ENCODE data around the gene NEU2. TPM values are rescaled to one million over a fixed set of nuclear protein-coding genes. Genes with fewer than 3 reads are reported as not detected.

Gene NEU2
- total and polyA plus RNA-seq, 10 of the 15 experiments (the other 5 are each of a cell fraction or from before 2014, with no cell fraction given): not detected

DNA sequence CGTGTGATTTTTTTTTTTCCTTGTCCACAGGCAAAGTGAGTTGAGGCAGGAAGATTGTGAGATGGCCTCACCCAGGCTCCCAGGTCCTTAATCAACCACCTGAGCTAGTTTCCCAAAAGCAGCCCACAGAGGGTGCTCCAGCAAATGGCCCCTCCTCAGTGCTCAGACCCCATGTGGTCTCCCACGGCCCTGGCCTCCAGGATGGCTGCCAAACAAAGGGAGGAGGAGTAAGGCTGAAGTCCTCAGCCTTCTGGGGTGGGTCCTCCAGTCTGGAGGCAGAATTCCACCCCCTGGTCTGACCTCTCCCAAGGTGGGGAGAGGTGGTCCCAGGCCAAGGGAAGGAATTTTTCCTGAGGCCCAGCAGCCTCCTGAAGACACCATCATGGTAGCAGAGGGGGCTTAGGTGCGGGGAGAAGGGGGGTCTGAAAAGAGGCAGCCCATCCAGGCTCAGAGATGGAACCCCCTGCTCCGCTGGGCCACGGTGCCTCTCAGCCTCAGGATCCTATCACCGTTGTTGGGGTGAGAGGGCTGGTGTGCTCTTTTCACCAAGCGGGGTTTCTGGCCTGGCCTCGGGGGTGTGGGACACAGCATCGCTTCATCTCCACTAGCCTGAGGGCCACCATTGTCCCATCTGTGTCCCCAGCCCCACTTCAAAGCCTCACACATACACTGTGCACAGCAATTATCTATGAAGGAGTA is 21.8 kb upstream of the NEU2 start:
- FAIRE-seq (no peak), ATAC-seq (no peak), DNase-seq (ENCODE audit: low read depth, low spot score) (no peak)
- BruUV-seq (replicated peaks): no TSS peak
- 23% methylated on average over 9 of the region's 9 CpGs for WGBS (ENCODE audit: insufficient coverage, insufficient replicate concordance, low lambda C conversion rate, missing lambda C conversion rate)
- Histone ChIP-seq H3K36me3 (ENCODE audit: control insufficient read depth in 2 of 2, insufficient read depth in 2 of 2, low read length in 1 of 2) (no peaks in the 10 kb centered on the region), H4K20me1 (ENCODE audit: control insufficient read depth, insufficient read depth) (no peaks in the 10 kb centered on the region), H3K79me2 (ENCODE audit: control insufficient read depth, insufficient read depth, low read length) (no peaks in the 10 kb centered on the region), H3K27me3 (replicated peaks in 1 of 2; ENCODE audit: control insufficient read depth in 2 of 2, insufficient read depth in 2 of 2, low read length in 1 of 2) (no peaks in the 10 kb centered on the region), H3K4me2 (ENCODE audit: control insufficient read depth, insufficient read depth) (no peak overlapping the region), H3K9ac (ENCODE audit: control insufficient read depth, insufficient read depth, low read length) (no peak overlapping the region), H3K27ac (ENCODE audit: control insufficient read depth, insufficient read depth) (no peak overlapping the region), H3K4me1 (ENCODE audit: control insufficient read depth, insufficient read depth, low read length) (no peaks in the 10 kb centered on the region; the same call in 1 of the 2 replicates), H3K4me3 (no peak overlapping the region), H3K9me3 (replicated peaks; ENCODE audit: control insufficient read depth, insufficient read depth, low read length) (no peaks in the 10 kb centered on the region), H2AFZ (ENCODE audit: control insufficient read depth, low read depth, low read length) (no peak overlapping the region)
- no peak for TF ChIP-seq SPI1 (IDR thresholded peaks at IDR 0.05; ENCODE audit: borderline replicate concordance, insufficient read depth, low read depth, low read length)
- TF ChIP-seq TCF12 (IDR thresholded peaks at IDR 0.05; ENCODE audit: low read depth, low read length): no peak
- no peak for TF ChIP-seq NFIC (IDR thresholded peaks at IDR 0.05; ENCODE audit: low read depth, low read length)
- intact Hi-C loops (cut with micrococcal nuclease; ENCODE audit: unreplicated experiment) (no loop called here), in situ Hi-C loops (cut with MboI) (no loop called here)
- ChIA-PET RAD21 (ENCODE audit: unreplicated experiment) (interaction anchor here (0.7 kb wide), 1 partner anchor 33 kb away, joined by 3 read pairs; no protein-coding TSS in a partner anchor), POLR2A (no interaction called here), CTCF (no interaction called here), SMC1A (ENCODE audit: uncharacterized antibody, unreplicated experiment) (no interaction called here)

DNA sequence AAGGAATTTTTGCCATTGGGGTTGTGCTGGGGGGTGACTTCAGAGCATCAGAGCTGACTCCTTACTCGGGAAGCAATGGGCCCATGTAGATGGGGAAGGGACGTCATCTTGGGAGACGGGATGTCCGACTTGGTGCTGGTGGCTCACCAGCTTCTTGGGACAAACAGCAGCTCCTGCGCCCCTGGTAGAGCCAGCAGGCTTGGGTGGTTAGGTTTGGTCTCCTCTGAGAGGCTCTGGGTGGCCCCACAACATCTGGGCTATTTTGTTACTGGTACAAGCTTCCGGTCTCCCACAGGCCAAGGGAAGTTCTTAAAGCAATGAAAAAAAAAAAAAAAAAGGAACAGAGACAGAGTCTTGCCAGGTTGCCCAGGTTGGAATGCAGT is 21.2 kb upstream of the NEU2 start:
- Histone ChIP-seq H3K79me2 (ENCODE audit: control insufficient read depth, insufficient read depth, low read length) (no peaks in the 10 kb centered on the region), H3K9me3 (replicated peaks; ENCODE audit: control insufficient read depth, insufficient read depth, low read length) (no peaks in the 10 kb centered on the region), H3K4me1 (ENCODE audit: control insufficient read depth, insufficient read depth, low read length) (no peaks in the 10 kb centered on the region; the same call in 1 of the 2 replicates), H3K36me3 (ENCODE audit: control insufficient read depth in 2 of 2, insufficient read depth in 2 of 2, low read length in 1 of 2) (no peaks in the 10 kb centered on the region), H3K9ac (ENCODE audit: control insufficient read depth, insufficient read depth, low read length) (no peak overlapping the region), H2AFZ (ENCODE audit: control insufficient read depth, low read depth, low read length) (no peak overlapping the region), H3K4me2 (ENCODE audit: control insufficient read depth, insufficient read depth) (no peak overlapping the region), H4K20me1 (ENCODE audit: control insufficient read depth, insufficient read depth) (no peaks in the 10 kb centered on the region), H3K27me3 (replicated peaks in 1 of 2; ENCODE audit: control insufficient read depth in 2 of 2, insufficient read depth in 2 of 2, low read length in 1 of 2) (no peaks in the 10 kb centered on the region), H3K27ac (ENCODE audit: control insufficient read depth, insufficient read depth) (no peak overlapping the region), H3K4me3 (no peak overlapping the region)
- POLR2A ChIA-PET: no interaction called here
- no TSS peak for BruUV-seq (replicated peaks)
- ATAC-seq (no peak), FAIRE-seq (no peak), DNase-seq (ENCODE audit: low read depth, low spot score) (no peak)
- RAD21 ChIA-PET (ENCODE audit: unreplicated experiment): interaction anchor here (0.7 kb wide), 1 partner anchor 34 kb away, joined by 3 read pairs; no protein-coding TSS in a partner anchor
- SMC1A ChIA-PET (ENCODE audit: uncharacterized antibody, unreplicated experiment): no interaction called here
- in situ Hi-C loops (cut with MboI): no loop called here
- intact Hi-C loops (cut with micrococcal nuclease; ENCODE audit: unreplicated experiment): no loop called here
- 31% methylated on average over 6 of the region's 6 CpGs for WGBS (ENCODE audit: insufficient coverage, insufficient replicate concordance, low lambda C conversion rate, missing lambda C conversion rate)
- CTCF ChIA-PET: no interaction called here
- TF ChIP-seq ATF7 (IDR thresholded peaks at IDR 0.05; ENCODE audit: low read depth) (no peak), NFIC (IDR thresholded peaks at IDR 0.05; ENCODE audit: low read depth, low read length) (no peak), POLR2AphosphoS2 (IDR thresholded peaks at IDR 0.05; ENCODE audit: low read depth, low read length) (no peak), NR2C1 (IDR thresholded peaks at IDR 0.05) (no peak), HDAC2 (IDR thresholded peaks at IDR 0.05) (no peak), DPF2 (IDR thresholded peaks at IDR 0.05) (no peak), EGR1 (IDR thresholded peaks at IDR 0.05; ENCODE audit: borderline replicate concordance in 1 of 2, low read depth in 2 of 2, low read length in 2 of 2) (no peak), TARDBP (IDR thresholded peaks at IDR 0.05; ENCODE audit: borderline replicate concordance) (no peak), PAX5 (IDR thresholded peaks at IDR 0.05; ENCODE audit: borderline replicate concordance, low read depth, low read length) (no peak), BCL11A (IDR thresholded peaks at IDR 0.05; ENCODE audit: low read depth, low read length) (no peak), RBBP5 (conservative IDR thresholded peaks at IDR 0.05) (no peak)
- TF ChIP-seq, protein P1, sequence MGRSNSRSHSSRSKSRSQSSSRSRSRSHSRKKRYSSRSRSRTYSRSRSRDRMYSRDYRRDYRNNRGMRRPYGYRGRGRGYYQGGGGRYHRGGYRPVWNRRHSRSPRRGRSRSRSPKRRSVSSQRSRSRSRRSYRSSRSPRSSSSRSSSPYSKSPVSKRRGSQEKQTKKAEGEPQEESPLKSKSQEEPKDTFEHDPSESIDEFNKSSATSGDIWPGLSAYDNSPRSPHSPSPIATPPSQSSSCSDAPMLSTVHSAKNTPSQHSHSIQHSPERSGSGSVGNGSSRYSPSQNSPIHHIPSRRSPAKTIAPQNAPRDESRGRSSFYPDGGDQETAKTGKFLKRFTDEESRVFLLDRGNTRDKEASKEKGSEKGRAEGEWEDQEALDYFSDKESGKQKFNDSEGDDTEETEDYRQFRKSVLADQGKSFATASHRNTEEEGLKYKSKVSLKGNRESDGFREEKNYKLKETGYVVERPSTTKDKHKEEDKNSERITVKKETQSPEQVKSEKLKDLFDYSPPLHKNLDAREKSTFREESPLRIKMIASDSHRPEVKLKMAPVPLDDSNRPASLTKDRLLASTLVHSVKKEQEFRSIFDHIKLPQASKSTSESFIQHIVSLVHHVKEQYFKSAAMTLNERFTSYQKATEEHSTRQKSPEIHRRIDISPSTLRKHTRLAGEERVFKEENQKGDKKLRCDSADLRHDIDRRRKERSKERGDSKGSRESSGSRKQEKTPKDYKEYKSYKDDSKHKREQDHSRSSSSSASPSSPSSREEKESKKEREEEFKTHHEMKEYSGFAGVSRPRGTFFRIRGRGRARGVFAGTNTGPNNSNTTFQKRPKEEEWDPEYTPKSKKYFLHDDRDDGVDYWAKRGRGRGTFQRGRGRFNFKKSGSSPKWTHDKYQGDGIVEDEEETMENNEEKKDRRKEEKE (IDR thresholded peaks at IDR 0.05): no peak
- TF ChIP-seq, protein P2, sequence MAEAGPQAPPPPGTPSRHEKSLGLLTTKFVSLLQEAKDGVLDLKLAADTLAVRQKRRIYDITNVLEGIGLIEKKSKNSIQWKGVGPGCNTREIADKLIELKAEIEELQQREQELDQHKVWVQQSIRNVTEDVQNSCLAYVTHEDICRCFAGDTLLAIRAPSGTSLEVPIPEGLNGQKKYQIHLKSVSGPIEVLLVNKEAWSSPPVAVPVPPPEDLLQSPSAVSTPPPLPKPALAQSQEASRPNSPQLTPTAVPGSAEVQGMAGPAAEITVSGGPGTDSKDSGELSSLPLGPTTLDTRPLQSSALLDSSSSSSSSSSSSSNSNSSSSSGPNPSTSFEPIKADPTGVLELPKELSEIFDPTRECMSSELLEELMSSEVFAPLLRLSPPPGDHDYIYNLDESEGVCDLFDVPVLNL (IDR thresholded peaks at IDR 0.05; ENCODE audit: low read depth, low read length): no peak
